GM18511 (cell line): ENCODE measurements around the gene NECTIN3.

Experiments used
- ATAC-seq: cut with Tn5 transposase; IDR thresholded peaks from one replicate; pipeline ENCODE4 v1.9.1; 2021; ENCODE audit warnings: mild to moderate bottlenecking, moderate library complexity; ENCODE audit not compliant: unreplicated experiment

The NECTIN3 gene

GRCh38 chr3:111071257-111072030, at the start of gene NECTIN3:
TSS of gene NECTIN3 (plus strand) at chr3:111071816. CDS start at chr3:111072018, 202 bp downstream.
- ATAC-seq, result peak; percentile 83

GRCh38 chr3:111027868-111028267, 43.7 kb upstream of the NECTIN3 start:
- no peak for ATAC-seq

GRCh38 chr3:111031538-111031937, 40.1 kb upstream of the NECTIN3 start:
- ATAC-seq, result no peak

GRCh38 chr3:111032677-111033076, 38.9 kb upstream of the NECTIN3 start:
- no peak for ATAC-seq

GRCh38 chr3:111033470-111034050, 38.1 kb upstream of the NECTIN3 start:
- ATAC-seq, result no peak

- peak; percentile 10 for ATAC-seq
These were observed 36.3 kb upstream of the NECTIN3 start for GRCh38 chr3:111035316-111035715.

- peak; percentile 69 for ATAC-seq
These were observed 35.7 kb upstream of the NECTIN3 start for GRCh38 chr3:111035902-111036301.

- ATAC-seq, result no peak
These were observed 30.7 kb upstream of the NECTIN3 start for GRCh38 chr3:111040959-111041358.

- ATAC-seq, result no peak
These were observed 26.1 kb upstream of the NECTIN3 start for GRCh38 chr3:111045564-111045963.

GRCh38 chr3:111047042-111047441, 24.6 kb upstream of the NECTIN3 start:
- no peak for ATAC-seq

GRCh38 chr3:111047812-111048435, 23.7 kb upstream of the NECTIN3 start:
- no peak for ATAC-seq

- no peak for ATAC-seq
These were observed 20.3 kb upstream of the NECTIN3 start for GRCh38 chr3:111051354-111051753.

- ATAC-seq, result no peak
These were observed 3.0 kb upstream of the NECTIN3 start for GRCh38 chr3:111068574-111068973.

GRCh38 chr3:111069974-111070771, 1.4 kb upstream of the NECTIN3 start:
- no peak for ATAC-seq

- peak; percentile 16 for ATAC-seq
These were observed 802 bp upstream of the NECTIN3 start for GRCh38 chr3:111070772-111071256.

- ATAC-seq, result peak; percentile 31
These were observed 660 bp downstream of the NECTIN3 start for GRCh38 chr3:111072031-111072921.

- ATAC-seq, result no peak
These were observed 1.6 kb downstream of the NECTIN3 start for GRCh38 chr3:111073218-111073617.

GRCh38 chr3:111076732-111077131, 5.1 kb downstream of the NECTIN3 start:
- ATAC-seq, result no peak

- no peak for ATAC-seq
These were observed 5.8 kb downstream of the NECTIN3 start for GRCh38 chr3:111077369-111077768.

GRCh38 chr3:111080413-111080812, 8.8 kb downstream of the NECTIN3 start:
- ATAC-seq, result no peak
